Mucosa of stomach (tissue), 1 donor: ENCODE measurements around the gene LRRK2.

Experiments
- H3K27me3 ChIP-seq: one replicate; pipeline ENCODE4 v1.7.0; 2013; ENCODE audit warnings: mild to moderate bottlenecking, low read length; ENCODE audit not compliant: control insufficient read depth, insufficient read depth
- H3K36me3 ChIP-seq: one replicate; pipeline ENCODE4 v1.7.0; 2013; ENCODE audit warnings: low read length; ENCODE audit not compliant: control insufficient read depth, insufficient read depth
- H3K4me1 ChIP-seq: one replicate; pipeline ENCODE4 v1.7.0; 2013; ENCODE audit warnings: mild to moderate bottlenecking, low read length; ENCODE audit not compliant: control insufficient read depth, insufficient read depth
- H3K4me3 ChIP-seq: one replicate; pipeline ENCODE4 v1.7.0; 2013; ENCODE audit warnings: low read length
- H3K9ac ChIP-seq: one replicate; pipeline ENCODE4 v1.7.0; 2013; ENCODE audit warnings: mild to moderate bottlenecking, low read length, moderate library complexity
- H3K9me3 ChIP-seq: one replicate; pipeline ENCODE4 v1.7.0; 2013; ENCODE audit warnings: mild to moderate bottlenecking, low read length, moderate library complexity; ENCODE audit not compliant: control insufficient read depth
- donor health status: Pancreatic carcinoma.

LRRK2 gene

GRCh38 chr12:40310211-40310610, 85.4 kb downstream of the LRRK2 start:
- no peaks in the 10 kb centered on the region for H3K36me3 ChIP-seq
- H3K4me3 ChIP-seq, result no peak overlapping the region
- H3K27me3 ChIP-seq, result no peaks in the 10 kb centered on the region
- H3K9me3 ChIP-seq, result no peaks in the 10 kb centered on the region
- H3K9ac ChIP-seq, result no peak overlapping the region
- no peaks in the 10 kb centered on the region for H3K4me1 ChIP-seq

DNA sequence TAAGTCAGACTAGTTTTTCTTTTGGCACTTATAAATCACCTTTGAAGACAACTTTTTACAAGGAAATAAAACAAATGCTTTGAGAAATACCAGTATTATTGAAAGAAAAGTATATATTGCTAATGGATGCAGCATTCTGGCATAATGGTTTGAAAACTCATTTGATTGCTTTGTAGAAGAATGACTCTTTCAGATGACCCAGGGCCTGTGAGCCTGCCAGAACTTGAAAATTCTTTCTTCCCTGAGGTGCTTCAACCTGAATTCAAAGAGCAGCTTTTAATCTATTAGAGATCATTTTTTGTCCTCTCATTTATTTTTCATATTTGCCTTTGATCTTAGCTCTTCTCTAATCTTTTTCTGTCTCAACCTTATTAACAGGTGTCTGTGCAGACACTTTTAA, 87.4 kb downstream of the LRRK2 start:
- H3K9ac ChIP-seq, result no peak overlapping the region
- no peak overlapping the region for H3K4me3 ChIP-seq
- H3K27me3 ChIP-seq, result no peaks in the 10 kb centered on the region
- no peaks in the 10 kb centered on the region for H3K9me3 ChIP-seq
- no peaks in the 10 kb centered on the region for H3K4me1 ChIP-seq
- no peaks in the 10 kb centered on the region for H3K36me3 ChIP-seq

- Histone ChIP-seq H3K9me3 (no peaks in the 10 kb centered on the region), H3K36me3 (no peaks in the 10 kb centered on the region), H3K4me3 (no peak overlapping the region), H3K4me1 (no peaks in the 10 kb centered on the region), H3K27me3 (no peaks in the 10 kb centered on the region), H3K9ac (no peak overlapping the region)
These were observed 88.3 kb downstream of the LRRK2 start for GRCh38 chr12:40312982-40313576.

- no peak overlapping the region for H3K4me3 ChIP-seq
- H3K36me3 ChIP-seq, result no peaks in the 10 kb centered on the region
- H3K9me3 ChIP-seq, result no peaks in the 10 kb centered on the region
- H3K27me3 ChIP-seq, result no peaks in the 10 kb centered on the region
- no peaks in the 10 kb centered on the region for H3K4me1 ChIP-seq
- no peak overlapping the region for H3K9ac ChIP-seq
These were observed 89.1 kb downstream of the LRRK2 start for GRCh38 chr12:40313928-40314327.

DNA sequence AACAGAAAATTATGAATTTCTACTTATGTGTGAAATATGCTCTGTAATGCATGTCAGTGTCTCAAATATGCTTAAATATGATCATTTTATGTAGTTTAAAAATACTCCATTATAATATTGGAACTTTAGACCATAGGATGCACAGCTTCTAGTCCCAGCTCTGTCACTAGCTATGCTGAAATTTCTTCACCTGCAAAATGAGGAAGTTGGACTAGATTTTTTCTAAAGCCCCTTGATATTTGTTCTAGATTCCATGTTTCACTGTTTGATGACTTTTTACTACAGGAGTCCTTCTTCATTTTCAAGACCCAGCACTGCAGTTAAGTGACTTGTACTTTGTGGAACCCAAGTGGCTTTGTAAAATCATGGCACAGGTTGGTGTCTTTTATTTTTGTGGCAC, 90.1 kb downstream of the LRRK2 start:
- H3K36me3 ChIP-seq, result no peaks in the 10 kb centered on the region
- H3K4me1 ChIP-seq, result no peaks in the 10 kb centered on the region
- H3K27me3 ChIP-seq, result no peaks in the 10 kb centered on the region
- H3K9me3 ChIP-seq, result no peaks in the 10 kb centered on the region
- H3K4me3 ChIP-seq, result no peak overlapping the region
- no peak overlapping the region for H3K9ac ChIP-seq

DNA sequence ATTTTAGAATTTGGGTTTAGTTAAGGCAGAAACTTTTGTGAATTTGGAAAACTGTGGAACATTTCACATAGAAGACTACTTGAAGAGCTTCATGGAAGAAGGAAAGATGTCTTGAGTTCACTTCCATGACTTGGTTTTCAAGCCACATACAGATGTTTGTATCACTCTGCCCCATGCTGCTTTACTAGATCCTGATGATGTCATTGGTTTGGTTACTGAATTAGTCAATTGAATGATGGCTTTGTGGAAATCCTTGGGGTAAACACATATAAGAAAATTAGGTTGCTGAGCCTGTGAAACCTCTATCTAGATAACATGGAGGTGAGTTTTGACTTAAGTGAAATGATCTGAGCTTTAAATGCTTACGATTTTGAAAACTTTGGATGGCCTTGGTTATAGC, 90.6 kb downstream of the LRRK2 start:
- Histone ChIP-seq H3K36me3 (no peaks in the 10 kb centered on the region), H3K27me3 (no peaks in the 10 kb centered on the region), H3K4me1 (no peaks in the 10 kb centered on the region), H3K9ac (no peak overlapping the region), H3K9me3 (no peaks in the 10 kb centered on the region), H3K4me3 (no peak overlapping the region)

DNA sequence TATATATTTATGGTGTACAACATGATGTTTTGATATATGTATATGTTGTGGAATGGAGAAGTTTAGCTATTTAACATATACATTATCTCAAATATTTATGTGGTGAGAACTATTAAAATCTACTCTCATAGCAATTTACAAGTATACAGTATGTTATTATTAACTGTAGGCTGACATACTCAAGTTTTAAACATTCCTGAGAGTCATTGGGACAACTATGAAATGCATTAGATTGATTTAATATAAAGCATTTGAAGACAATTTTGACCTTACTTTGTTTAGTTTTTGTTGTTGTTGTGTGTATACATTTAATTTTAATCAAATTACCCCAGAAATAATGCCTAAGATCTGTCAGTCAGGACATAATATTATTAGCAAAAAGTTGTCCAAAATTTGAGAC, 99.5 kb downstream of the LRRK2 start:
- no peak overlapping the region for H3K4me3 ChIP-seq
- H3K9me3 ChIP-seq, result no peaks in the 10 kb centered on the region

GRCh38 chr12:40325349-40325960, 100.7 kb downstream of the LRRK2 start:
- Histone ChIP-seq H3K4me1 (no peaks in the 10 kb centered on the region), H3K9ac (no peak overlapping the region), H3K9me3 (no peaks in the 10 kb centered on the region), H3K36me3 (no peaks in the 10 kb centered on the region), H3K27me3 (no peaks in the 10 kb centered on the region), H3K4me3 (no peak overlapping the region)

More for the DNA sequence above, 99.5 kb downstream of the LRRK2 start:
- Histone ChIP-seq H3K9ac (no peak overlapping the region), H3K27me3 (no peaks in the 10 kb centered on the region), H3K36me3 (no peaks in the 10 kb centered on the region), H3K4me1 (no peaks in the 10 kb centered on the region)

DNA sequence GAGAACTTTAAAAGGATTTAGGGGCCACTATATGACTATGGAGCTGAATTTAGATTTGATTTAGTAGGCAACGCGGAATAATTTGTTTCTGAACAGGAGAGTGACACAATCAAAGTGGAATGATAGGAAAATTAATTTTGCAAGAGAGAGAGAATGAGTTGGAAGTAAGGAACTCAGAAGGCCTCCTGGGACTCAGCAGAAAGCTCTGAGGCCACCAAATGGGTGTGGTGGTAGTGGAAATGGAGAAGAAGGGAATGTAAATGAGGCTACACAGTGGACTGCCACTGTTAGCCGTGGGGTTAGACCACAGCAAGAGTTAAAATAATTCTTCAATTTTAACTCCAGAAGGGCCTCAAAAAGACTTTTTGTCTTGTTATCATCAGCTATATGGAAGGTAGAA, 102.7 kb downstream of the LRRK2 start:
- no peaks in the 10 kb centered on the region for H3K4me1 ChIP-seq
- no peak overlapping the region for H3K9ac ChIP-seq
- H3K27me3 ChIP-seq, result no peaks in the 10 kb centered on the region
- no peaks in the 10 kb centered on the region for H3K36me3 ChIP-seq
- no peaks in the 10 kb centered on the region for H3K9me3 ChIP-seq
- no peak overlapping the region for H3K4me3 ChIP-seq

DNA sequence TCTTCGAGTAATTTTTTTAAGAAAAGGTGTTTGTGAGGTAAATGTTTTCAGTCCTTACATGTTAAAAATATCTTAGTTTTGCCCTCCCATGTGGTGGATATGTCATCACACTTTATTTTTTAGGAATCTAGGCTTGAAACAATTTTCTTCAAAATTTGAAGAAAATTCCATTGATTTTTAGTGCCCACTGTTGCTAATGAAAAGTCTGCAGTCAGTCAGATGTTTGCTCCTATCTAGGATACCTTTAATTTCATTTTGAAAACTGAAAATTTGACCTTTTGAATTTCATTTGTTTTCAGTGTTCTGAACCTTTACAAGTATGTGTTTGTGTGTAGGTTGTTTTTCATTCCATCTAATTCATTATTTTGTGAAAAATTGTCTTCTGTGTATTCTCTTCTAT, 105.4 kb downstream of the LRRK2 start:
- H3K9me3 ChIP-seq, result no peaks in the 10 kb centered on the region
- H3K27me3 ChIP-seq, result no peaks in the 10 kb centered on the region
- no peaks in the 10 kb centered on the region for H3K36me3 ChIP-seq
- no peaks in the 10 kb centered on the region for H3K4me1 ChIP-seq
- no peak overlapping the region for H3K9ac ChIP-seq
- no peak overlapping the region for H3K4me3 ChIP-seq

GRCh38 chr12:40331886-40332285, 107.1 kb downstream of the LRRK2 start:
- Histone ChIP-seq H3K4me3 (no peak overlapping the region), H3K9me3 (no peaks in the 10 kb centered on the region), H3K27me3 (no peaks in the 10 kb centered on the region), H3K36me3 (no peaks in the 10 kb centered on the region), H3K9ac (no peak overlapping the region), H3K4me1 (no peaks in the 10 kb centered on the region)

- H3K36me3 ChIP-seq, result no peaks in the 10 kb centered on the region
- H3K9me3 ChIP-seq, result no peaks in the 10 kb centered on the region
- no peaks in the 10 kb centered on the region for H3K4me1 ChIP-seq
- H3K9ac ChIP-seq, result no peak overlapping the region
- H3K4me3 ChIP-seq, result no peak overlapping the region
- H3K27me3 ChIP-seq, result no peaks in the 10 kb centered on the region
These were observed 111.2 kb downstream of the LRRK2 start for GRCh38 chr12:40335991-40336390.
